Effector memory CD4-positive, alpha-beta T cell (primary cell): Measurements from ENCODE around the gene LIPH.

ENCODE experiments used
- DNase-seq, 3 donors: peaks; one replicate each; pipeline ENCODE4 v3.0.0-alpha.2; 2020
- H3K27ac ChIP-seq: 2 replicates; pipeline ENCODE4 v1.7.0; 2013; ENCODE audit warnings: mild to moderate bottlenecking, low read length, moderate library complexity; ENCODE audit not compliant: insufficient read depth, poor library complexity, severe bottlenecking
- H3K27me3 ChIP-seq: replicated peaks from 2 replicates; pipeline ENCODE4 v1.7.0; 2013; ENCODE audit warnings: mild to moderate bottlenecking, low read length; ENCODE audit not compliant: insufficient read depth, control insufficient read depth, poor library complexity, severe bottlenecking
- H3K36me3 ChIP-seq: 2 replicates; pipeline ENCODE4 v1.7.0; 2013; ENCODE audit warnings: mild to moderate bottlenecking, low read length, moderate library complexity; ENCODE audit not compliant: control insufficient read depth, insufficient read depth
- H3K4me1 ChIP-seq: 2 replicates; pipeline ENCODE4 v1.7.0; 2013; ENCODE audit warnings: low read length, mild to moderate bottlenecking; ENCODE audit not compliant: control insufficient read depth, insufficient read depth, poor library complexity, severe bottlenecking
- H3K4me3 ChIP-seq: 2 replicates; pipeline ENCODE4 v1.7.0; 2013; ENCODE audit warnings: low read length, low read depth, mild to moderate bottlenecking; ENCODE audit not compliant: insufficient read depth, poor library complexity, severe bottlenecking
- H3K9me3 ChIP-seq: 2 replicates; pipeline ENCODE4 v1.7.0; 2013; ENCODE audit warnings: mild to moderate bottlenecking, low read length, moderate library complexity; ENCODE audit not compliant: control insufficient read depth

Gene LIPH

GRCh38 chr3:185549651-185550111 is 2.7 kb downstream of the LIPH start:
- H3K36me3 ChIP-seq, result no peaks in the 10 kb centered on the region
- DNase-seq, result no peak
- no peaks in the 10 kb centered on the region for H3K9me3 ChIP-seq
- no peaks in the 10 kb centered on the region for H3K4me1 ChIP-seq
- no peak overlapping the region for H3K27ac ChIP-seq
- H3K27me3 ChIP-seq, result no peaks in the 10 kb centered on the region
- H3K4me3 ChIP-seq, result no peak overlapping the region

GRCh38 chr3:185549122-185549521 is 3.3 kb downstream of the LIPH start:
- Histone ChIP-seq H3K36me3 (no peaks in the 10 kb centered on the region), H3K27me3 (no peaks in the 10 kb centered on the region), H3K27ac (no peak overlapping the region), H3K4me1 (no peaks in the 10 kb centered on the region), H3K9me3 (no peaks in the 10 kb centered on the region), H3K4me3 (no peak overlapping the region)
- DNase-seq, result no peak

GRCh38 chr3:185540695-185541094 is 11.7 kb downstream of the LIPH start:
- no peak overlapping the region for H3K27ac ChIP-seq
- DNase-seq, result no peak
- H3K9me3 ChIP-seq, result no peaks in the 10 kb centered on the region
- H3K27me3 ChIP-seq, result no peaks in the 10 kb centered on the region
- no peaks in the 10 kb centered on the region for H3K4me1 ChIP-seq
- no peak overlapping the region for H3K4me3 ChIP-seq
- H3K36me3 ChIP-seq, result no peaks in the 10 kb centered on the region

GRCh38 chr3:185539934-185540333 is 12.5 kb downstream of the LIPH start:
- Histone ChIP-seq H3K4me3 (no peak overlapping the region), H3K9me3 (no peaks in the 10 kb centered on the region), H3K4me1 (no peaks in the 10 kb centered on the region), H3K27ac (no peak overlapping the region), H3K36me3 (no peaks in the 10 kb centered on the region), H3K27me3 (no peaks in the 10 kb centered on the region)
- no peak for DNase-seq

GRCh38 chr3:185537369-185537970 is 14.9 kb downstream of the LIPH start:
- no peak for DNase-seq
- Histone ChIP-seq H3K4me1 (no peaks in the 10 kb centered on the region), H3K4me3 (no peak overlapping the region)

GRCh38 chr3:185534511-185534910 is 17.9 kb downstream of the LIPH start:
- DNase-seq, result no peak
- Histone ChIP-seq H3K9me3 (no peaks in the 10 kb centered on the region), H3K36me3 (no peaks in the 10 kb centered on the region), H3K4me1 (no peaks in the 10 kb centered on the region), H3K4me3 (no peak overlapping the region), H3K27ac (no peak overlapping the region), H3K27me3 (no peaks in the 10 kb centered on the region)

More at GRCh38 chr3:185537369-185537970, 14.9 kb downstream of the LIPH start:
- Histone ChIP-seq H3K27ac (no peak overlapping the region), H3K27me3 (no peaks in the 10 kb centered on the region), H3K36me3 (no peaks in the 10 kb centered on the region), H3K9me3 (no peaks in the 10 kb centered on the region)

- H3K4me3 ChIP-seq, result no peak overlapping the region
- no peaks in the 10 kb centered on the region for H3K36me3 ChIP-seq
- H3K9me3 ChIP-seq, result no peaks in the 10 kb centered on the region
- no peak overlapping the region for H3K27ac ChIP-seq
- no peaks in the 10 kb centered on the region for H3K4me1 ChIP-seq
- no peak for DNase-seq
- H3K27me3 ChIP-seq, result no peaks in the 10 kb centered on the region
Observed at GRCh38 chr3:185532901-185533300, 19.5 kb downstream of the LIPH start.

- Histone ChIP-seq H3K9me3 (no peaks in the 10 kb centered on the region), H3K27ac (no peak overlapping the region), H3K36me3 (no peaks in the 10 kb centered on the region), H3K4me1 (no peaks in the 10 kb centered on the region), H3K27me3 (no peaks in the 10 kb centered on the region), H3K4me3 (no peak overlapping the region)
- DNase-seq, result no peak
Observed at GRCh38 chr3:185530856-185531255, 21.5 kb downstream of the LIPH start.

- no peaks in the 10 kb centered on the region for H3K36me3 ChIP-seq
- H3K27me3 ChIP-seq, result no peaks in the 10 kb centered on the region
- H3K4me3 ChIP-seq, result no peak overlapping the region
- no peak for DNase-seq
- H3K27ac ChIP-seq, result no peak overlapping the region
- H3K4me1 ChIP-seq, result no peaks in the 10 kb centered on the region
- no peaks in the 10 kb centered on the region for H3K9me3 ChIP-seq
Observed at GRCh38 chr3:185528532-185528931, 23.9 kb downstream of the LIPH start.

- Histone ChIP-seq H3K9me3 (no peaks in the 10 kb centered on the region), H3K36me3 (no peaks in the 10 kb centered on the region), H3K27me3 (no peaks in the 10 kb centered on the region), H3K4me3 (no peak overlapping the region), H3K27ac (no peak overlapping the region), H3K4me1 (no peaks in the 10 kb centered on the region)
- no peak for DNase-seq
Observed at GRCh38 chr3:185527364-185527763, 25.0 kb downstream of the LIPH start.
